Endothelial cell of umbilical vein (primary cell): Measurements from ENCODE around the gene RPS25. TPM values are rescaled to one million over a fixed set of nuclear protein-coding genes. Genes with fewer than 3 reads are reported as not detected.

Experiments used
- BruUV-seq: library from RNA; stranded (reverse); fragments of 400-500 nt; replicated peaks from 2 replicates; lab custom pipeline; 2021; lab: Mats Ljungman, UMichigan
- CTCF ChIA-PET: fragments of 300-600, 350-600 bp; sonication (Branson Sonifier 250); formaldehyde crosslinking; loops from one replicate; lab custom pipeline; 2021; ENCODE audit warnings: antibody characterized with exemption, inconsistent platforms; lab: Charles Lee
- POLR2A ChIA-PET: fragments of 300-600, 350-600 bp; sonication (Branson Sonifier 250); formaldehyde crosslinking; loops from one replicate; lab custom pipeline; 2021; ENCODE audit warnings: antibody characterized with exemption, inconsistent platforms; lab: Charles Lee
- DNase-seq: peaks from one replicate; pipeline ENCODE4 v3.0.0-alpha.2; 2011; ENCODE audit warnings: low read depth, low spot score
- FAIRE-seq: peaks from 2 replicates; lab custom pipeline; 2011; peaks lifted over from hg19 to GRCh38; lab: Jason Lieb, UNC
- H2AFZ ChIP-seq: 2 replicates; pipeline ENCODE4 v1.6.0; 2012; ENCODE audit warnings: low read depth, low read length, control low read depth, inconsistent platforms
- H3K27ac ChIP-seq: 2 replicates; pipeline ENCODE4 v1.5.1; 2011; ENCODE audit warnings: low read depth, mild to moderate bottlenecking, control low read depth, low read length, moderate library complexity; ENCODE audit not compliant: insufficient read depth
- H3K27me3 ChIP-seq, 2 experiments: 2 replicates each; pipeline versions ENCODE4 v1.6.0 to v1.6.1; 2011; ENCODE audit warnings: low read length in 2 of 2, mixed read lengths in 1 of 2; ENCODE audit not compliant: control insufficient read depth in 2 of 2, insufficient read depth in 2 of 2
- H3K36me3 ChIP-seq, 2 experiments: 2 replicates in 1 of 2; 3 replicates in 1 of 2; pipeline ENCODE4 v1.5.1; 2011; ENCODE audit warnings: low read length in 2 of 2, mild to moderate bottlenecking in 1 of 2, moderate library complexity in 1 of 2; ENCODE audit not compliant: control insufficient read depth in 2 of 2, insufficient read depth in 2 of 2; ENCODE audit errors: extremely low read depth in 1 of 2
- H3K4me1 ChIP-seq: 3 replicates; pipeline ENCODE4 v1.5.1; 2011; ENCODE audit warnings: mild to moderate bottlenecking, low read length; ENCODE audit not compliant: control insufficient read depth, insufficient read depth; ENCODE audit errors: extremely low read depth
- H3K4me2 ChIP-seq: 2 replicates; pipeline ENCODE4 v1.6.1; 2011; ENCODE audit warnings: low read length, control low read depth, mixed read lengths; ENCODE audit not compliant: insufficient read depth
- H3K4me3 ChIP-seq, 3 experiments: fragments of 200-600 bp in 1 of 3; sonication (generic), shearing (Covaris generic) in 1 of 3; replicated peaks in 1 of 3; 2 replicates each; pipeline ENCODE4 v1.5.1; 2011 to 2016; ENCODE audit warnings: control low read depth in 3 of 3, low read length in 3 of 3, mild to moderate bottlenecking in 2 of 3, inconsistent platforms in 1 of 3, low read depth in 1 of 3, moderate library complexity in 1 of 3; ENCODE audit not compliant: insufficient read depth in 1 of 3
- H3K79me2 ChIP-seq: 2 replicates; pipeline ENCODE4 v1.6.0; 2012; ENCODE audit warnings: low read length, inconsistent platforms; ENCODE audit not compliant: control insufficient read depth, insufficient read depth
- H3K9ac ChIP-seq: replicated peaks from 2 replicates; pipeline ENCODE3; 2011; ENCODE audit warnings: low read length, control low read depth; ENCODE audit not compliant: insufficient read depth; ENCODE audit errors: extremely low read depth
- H3K9me1 ChIP-seq: replicated peaks from 3 replicates; pipeline ENCODE4 v1.6.0; 2011; ENCODE audit warnings: mild to moderate bottlenecking, low read length; ENCODE audit not compliant: control insufficient read depth, insufficient read depth; ENCODE audit errors: extremely low read depth
- H3K9me3 ChIP-seq: replicated peaks from 2 replicates; pipeline ENCODE4 v1.5.1; 2012; ENCODE audit warnings: low read length, inconsistent platforms; ENCODE audit not compliant: control insufficient read depth, insufficient read depth
- H4K20me1 ChIP-seq: replicated peaks from 2 replicates; pipeline ENCODE3; 2011; ENCODE audit warnings: mild to moderate bottlenecking, low read length; ENCODE audit not compliant: control insufficient read depth, insufficient read depth; ENCODE audit errors: extremely low read depth
- CTCF ChIP-seq, 2 donors: IDR thresholded peaks; 1 replicate in 1 of 2; 2 replicates in 1 of 2; pipeline ENCODE4 v1.5.1; 2011; ENCODE audit warnings: low read length in 2 of 2, mild to moderate bottlenecking in 2 of 2, moderate library complexity in 2 of 2, control low read depth in 1 of 2, inconsistent platforms in 1 of 2, low read depth in 1 of 2; ENCODE audit not compliant: insufficient read depth in 1 of 2; ENCODE audit errors: extremely low read depth in 1 of 2
- EZH2 ChIP-seq: IDR thresholded peaks from 2 replicates; pipeline ENCODE4 v1.6.1; 2012; ENCODE audit warnings: borderline replicate concordance, low read depth, mild to moderate bottlenecking, moderate library complexity, low read length, inconsistent platforms; ENCODE audit not compliant: severe bottlenecking
- FOS ChIP-seq: IDR thresholded peaks from 2 replicates; pipeline ENCODE4 v1.6.1; 2011; ENCODE audit warnings: mild to moderate bottlenecking, low read length, moderate library complexity, borderline replicate concordance; ENCODE audit not compliant: insufficient read depth
- GATA2 ChIP-seq: IDR thresholded peaks from 2 replicates; pipeline ENCODE4 v1.7.0; 2011; ENCODE audit warnings: low read depth, mild to moderate bottlenecking, moderate library complexity, mixed read lengths, low read length; ENCODE audit not compliant: insufficient read length, insufficient read depth
- JUN ChIP-seq: IDR thresholded peaks from 2 replicates; pipeline ENCODE4 v1.6.1; 2011; ENCODE audit warnings: borderline replicate concordance, low read depth; ENCODE audit not compliant: insufficient read length, insufficient read depth
- MAX ChIP-seq: IDR thresholded peaks from 2 replicates; pipeline ENCODE4 v1.6.1; 2011; ENCODE audit not compliant: insufficient read depth, insufficient read length
- MYC ChIP-seq: IDR thresholded peaks from one replicate; pipeline ENCODE4 v1.6.1; 2011; ENCODE audit warnings: mild to moderate bottlenecking, low read depth, low read length
- POLR2A ChIP-seq: IDR thresholded peaks from 2 replicates; pipeline ENCODE4 v1.6.1; 2012; ENCODE audit warnings: low read depth, mild to moderate bottlenecking, control low read depth, low read length
- dilution Hi-C: fragments of 300-500 bp; cut with MboI; formaldehyde crosslinking; loops from one replicate; pipeline ENCODE4 v1.15.0; 2019; ENCODE audit warnings: low sequenced_read_pairs; ENCODE audit not compliant: extremely low pct_ligation_motif_present
- intact Hi-C: fragments of 100-400 bp; cut with micrococcal nuclease; formaldehyde crosslinking; loops from one replicate; pipeline ENCODE4 v1.10.0; 2022
- polyA plus RNA-seq, 4 experiments: library from polyadenylated mRNA; depleted of rRNA in 3 of 4; stranded (reverse) in 3 of 4; unstranded in 1 of 4; fragments of >200 nt; gene quantifications; 2 replicates each; pipeline versions ENCODE4 v1.2.1 to v1.2.3, GENCODE V29; 2011 to 2012; ENCODE audit warnings: missing spikeins in 1 of 4
- total RNA-seq: library from RNA; stranded (reverse); gene quantifications from 2 replicates; pipeline ENCODE4 v1.2.3, GENCODE V29; 2021

RPS25 gene
- total and polyA plus RNA-seq, 2 donors (not counting 3 experiments of a cell fraction or from before 2014, with no cell fraction given), result 887 to 992 TPM

GRCh38 chr11:118998822-118999221 lies 19.3 kb downstream of the RPS25 start:
- peak; percentile 39 for DNase-seq
- Histone ChIP-seq H3K27ac (peak overlapping the region; percentile 26), H4K20me1 (no peaks in the 10 kb centered on the region), H3K4me2 (peak overlapping the region; percentile 82), H3K9me3 (no peaks in the 10 kb centered on the region), H3K36me3 (peaks cover 2 to 6% of the 10 kb centered on the region in 2 experiments), H2AFZ (peak overlapping the region; percentile 46), H3K9me1 (no peaks in the 10 kb centered on the region), H3K79me2 (peaks cover 8% of the 10 kb centered on the region), H3K27me3 (no peaks in the 10 kb centered on the region), H3K9ac (peak overlapping the region; percentile 50), H3K4me1 (peaks cover 18% of the 10 kb centered on the region), H3K4me3 (peak overlapping the region; percentile 61 to 81 (median 62))
- BruUV-seq, result no TSS peak
- CTCF ChIA-PET, result interaction anchor here (0.6 to 1.0 kb wide), 2 partner anchors 20 to 420 kb away, joined by 3 to 4 read pairs; partner anchors contain the start of gene TRAPPC4
- no peak for TF ChIP-seq GATA2
- no peak for TF ChIP-seq EZH2
- TF ChIP-seq MAX, result no peak
- no peak for TF ChIP-seq POLR2A
- TF ChIP-seq FOS, result peak; percentile 65
- peak; percentile 41 for TF ChIP-seq JUN
- no peak for TF ChIP-seq CTCF (IDR thresholded peaks at IDR 0.05; ENCODE audit: extremely low read depth in 1 of 2, insufficient read depth in 1 of 2, low read depth in 1 of 2, low read length in 2 of 2)
- no peak for TF ChIP-seq MYC
- dilution Hi-C loops (no loop called here), intact Hi-C loops (loop anchor here (1.0 to 5.0 kb wide), 2 partner anchors 19 to 58 kb away; partner anchors contain the start of genes HYOU1, RPS25 and TRAPPC4)
- POLR2A ChIA-PET, result interaction anchor here (0.6 kb wide), 1 partner anchor 86 kb away, joined by 3 read pairs; no protein-coding TSS in a partner anchor
- peak; percentile 95 for FAIRE-seq
